GM19397 (cell line): ENCODE measurements around the gene PLEKHG5.
"Not testable (repeated sequence)": the region's sequence is repeated elsewhere in the genome, so short reads cannot be mapped to it uniquely, and the experiment has no call there.

Experiments
- ATAC-seq: cut with Tn5 transposase; IDR thresholded peaks from one replicate; pipeline ENCODE4 v1.9.1; 2021; ENCODE audit warnings: mild to moderate bottlenecking, moderate library complexity; ENCODE audit not compliant: unreplicated experiment

Gene PLEKHG5

DNA sequence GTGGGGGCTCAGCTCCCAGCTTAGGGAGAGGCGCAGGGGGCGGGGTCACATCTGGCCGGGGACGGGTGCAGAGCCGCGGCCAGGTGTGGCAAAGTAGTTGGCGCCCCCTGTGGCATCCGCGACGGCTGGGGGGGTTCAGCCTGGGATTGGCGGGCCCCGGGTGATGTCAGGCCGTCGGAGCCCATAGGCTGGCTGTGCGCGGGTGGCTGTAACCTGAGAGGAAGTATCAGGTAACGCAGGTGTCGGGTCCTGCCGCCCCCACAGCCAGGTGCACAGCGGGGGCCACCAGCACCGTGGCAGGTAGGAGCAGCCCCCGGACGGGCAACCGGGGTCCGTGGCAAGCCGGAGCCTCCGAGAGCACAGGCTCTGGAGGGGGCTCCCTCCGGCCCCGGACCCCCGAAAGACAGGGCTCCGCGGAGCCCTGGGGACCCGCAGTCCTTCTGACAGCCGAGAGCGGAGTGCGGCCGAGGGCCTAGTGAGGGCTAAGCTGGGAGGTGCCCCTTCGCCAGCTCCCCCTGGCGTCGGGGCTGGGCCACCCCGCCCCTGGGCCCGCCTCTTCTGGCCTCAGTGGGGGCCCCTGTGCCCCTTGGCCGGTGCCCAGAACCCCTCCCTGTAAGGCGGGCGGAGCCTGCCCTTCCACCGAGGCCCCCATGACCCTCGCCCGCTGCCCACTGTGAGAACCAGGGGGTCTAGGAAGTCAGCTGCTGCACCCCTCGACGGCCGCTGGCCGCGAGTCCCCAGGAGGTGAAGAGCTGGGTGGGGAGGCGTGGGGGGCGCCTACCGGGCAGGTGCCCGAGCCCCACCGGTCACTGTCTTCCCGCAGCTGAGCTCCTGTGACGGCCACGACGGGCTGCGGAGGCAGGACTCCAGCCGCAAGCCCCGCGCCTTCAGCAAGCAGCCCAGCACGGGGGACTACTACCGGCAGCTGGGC is 43.4 kb downstream of the PLEKHG5 start:
- ATAC-seq: no peak

DNA sequence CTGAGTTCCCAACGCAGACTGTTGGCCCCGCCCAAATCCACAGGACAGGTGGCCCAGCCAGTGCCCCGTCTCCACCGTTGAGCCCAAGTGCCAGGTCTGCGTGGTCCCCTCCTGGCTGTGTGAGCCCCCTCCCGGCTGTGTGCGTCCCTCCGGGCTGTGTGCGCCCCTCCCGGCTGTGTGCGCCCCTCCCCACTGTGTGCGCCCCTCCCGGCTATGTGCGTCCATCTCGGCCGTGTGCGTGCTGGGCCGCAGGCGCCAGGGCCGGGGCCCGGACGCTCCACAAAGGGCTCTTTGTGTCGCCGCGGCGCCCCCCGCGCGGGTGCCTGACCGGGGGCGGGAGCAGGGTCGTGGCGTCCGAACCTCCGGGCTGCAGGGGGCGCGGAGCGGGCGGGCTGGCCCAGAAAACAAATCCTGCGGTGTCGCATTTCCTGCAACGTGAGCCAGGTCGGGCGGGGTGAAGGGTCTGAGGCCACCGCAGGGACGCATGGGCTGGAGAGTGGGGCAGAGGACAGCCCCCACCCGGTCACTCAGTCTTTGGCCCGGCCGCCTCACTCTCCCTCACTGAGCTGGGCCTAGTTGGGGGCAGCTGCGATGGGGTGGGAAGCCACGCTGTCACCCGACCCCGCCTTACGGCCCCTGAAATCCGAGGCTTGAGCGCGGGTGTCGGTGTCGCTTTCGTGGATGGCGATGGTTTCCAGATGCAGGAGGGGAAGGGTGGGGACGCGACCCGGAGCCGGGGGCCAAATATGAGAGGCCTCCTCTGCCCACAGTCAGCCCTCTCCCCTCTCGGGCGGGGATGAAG is 44.2 kb downstream of the PLEKHG5 start:
- ATAC-seq: no peak

DNA sequence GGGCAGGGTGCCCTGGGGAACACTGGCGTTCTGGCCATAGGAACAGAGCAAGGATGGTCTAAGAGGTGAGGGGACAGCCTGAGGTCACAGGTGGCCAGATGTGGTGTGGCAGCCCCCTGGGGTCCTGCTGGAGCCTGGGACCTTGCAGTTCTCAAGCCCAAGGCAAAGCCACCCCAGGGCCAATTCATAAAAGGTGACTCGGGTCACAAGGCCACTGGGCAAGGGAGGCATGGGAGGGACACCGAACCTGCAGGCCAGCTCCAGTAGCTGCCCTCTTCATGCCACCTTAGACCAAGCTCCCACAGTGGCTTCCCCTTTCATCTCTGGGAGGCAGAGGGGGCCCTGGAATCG is 44.8 kb downstream of the PLEKHG5 start:
- ATAC-seq: no peak

- ATAC-seq: not testable (repeated sequence)
These were observed 45.5 kb downstream of the PLEKHG5 start for GRCh38 chr1:6445929-6446328.

DNA sequence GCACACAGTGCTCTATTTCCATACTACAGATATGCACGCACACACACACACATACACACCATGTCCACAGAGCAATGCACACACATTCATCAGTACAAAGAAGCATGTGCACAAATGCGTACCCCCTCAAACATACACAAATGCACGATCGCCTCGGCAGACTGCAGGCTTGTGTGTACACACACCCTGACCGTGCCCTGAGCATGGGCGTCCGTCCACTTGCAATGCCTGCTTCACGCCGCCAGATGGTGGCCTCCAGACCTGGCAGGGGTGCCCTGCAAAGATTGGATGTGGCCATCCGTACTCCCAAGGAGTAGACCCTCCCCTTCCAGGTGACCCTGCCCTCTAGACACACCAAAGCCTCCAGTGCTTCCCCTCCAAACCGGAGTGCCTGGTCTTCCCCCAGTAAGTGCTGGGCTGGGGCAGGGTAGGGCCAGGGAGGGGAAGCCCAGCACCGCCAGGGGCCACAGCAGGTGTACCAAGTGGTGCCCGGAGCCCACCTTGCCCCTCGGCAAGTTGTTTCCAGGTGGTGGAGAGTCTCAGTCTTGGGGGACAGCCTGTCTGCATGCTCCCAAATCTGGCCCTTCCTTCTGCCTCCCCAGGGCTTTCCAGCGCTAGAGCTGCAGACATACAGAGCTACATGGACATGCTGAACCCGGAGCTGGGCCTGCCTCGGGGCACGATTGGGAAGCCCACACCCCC is 46.3 kb downstream of the PLEKHG5 start:
- no peak for ATAC-seq

DNA sequence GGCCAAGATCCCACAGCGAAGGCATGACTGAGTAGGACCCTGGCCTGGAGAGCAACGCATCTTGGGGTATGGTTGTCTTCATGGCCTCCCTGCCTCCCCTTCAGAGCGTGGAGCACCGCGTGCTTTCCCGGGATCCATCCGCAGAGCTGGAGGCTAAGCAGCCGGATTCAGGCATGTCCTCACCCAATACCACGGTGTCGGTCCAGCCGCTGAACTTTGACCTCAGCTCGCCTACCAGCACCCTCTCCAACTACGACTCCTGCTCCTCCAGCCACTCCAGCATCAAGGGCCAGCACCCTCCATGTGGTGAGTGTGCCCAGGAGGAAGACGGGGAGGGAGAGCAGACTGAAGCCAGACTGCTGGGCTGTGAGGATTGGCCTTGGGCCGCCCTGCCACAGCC is 47.1 kb downstream of the PLEKHG5 start:
- no peak for ATAC-seq

- no peak for ATAC-seq
These were observed 47.9 kb downstream of the PLEKHG5 start for GRCh38 chr1:6443339-6444115.

GRCh38 chr1:6441586-6441985 is 49.9 kb downstream of the PLEKHG5 start:
- no peak for ATAC-seq

GRCh38 chr1:6440198-6441126 is 51.0 kb downstream of the PLEKHG5 start:
- ATAC-seq: no peak

- no peak for ATAC-seq
These were observed 53.4 kb downstream of the PLEKHG5 start for GRCh38 chr1:6438047-6438525.

DNA sequence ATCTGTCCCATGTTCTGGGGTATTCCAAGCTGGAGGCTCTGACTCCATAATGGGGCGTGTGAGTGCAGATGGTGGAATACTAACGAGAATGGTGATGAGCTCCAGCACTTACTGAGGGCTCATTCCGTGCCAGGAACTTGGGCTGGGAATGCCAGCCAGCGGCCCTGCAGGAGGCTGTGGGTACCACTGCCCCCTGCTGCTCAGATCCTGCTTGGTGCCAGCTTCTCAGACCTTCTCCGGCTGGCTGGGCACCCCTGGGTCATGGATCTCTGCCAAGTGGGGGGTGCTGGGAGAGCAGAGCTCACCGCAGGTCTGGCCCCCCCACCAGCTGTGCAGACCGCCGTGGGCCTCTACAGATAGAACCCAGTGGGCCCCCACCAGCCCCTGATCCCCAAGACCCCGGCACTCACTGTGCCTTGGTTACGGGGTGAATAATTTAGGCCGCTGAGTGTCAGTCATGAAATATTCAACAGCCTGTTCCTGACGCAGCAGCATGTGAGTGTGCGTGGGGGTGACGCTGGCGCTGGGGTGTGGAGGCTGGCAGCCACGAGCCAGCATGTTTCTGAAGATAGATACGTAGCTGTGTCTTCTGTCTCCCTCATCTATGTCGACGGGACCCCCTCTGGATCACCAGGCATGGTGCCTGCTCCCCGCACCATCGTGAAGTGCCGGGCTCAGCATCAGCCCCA is 54.3 kb downstream of the PLEKHG5 start:
- ATAC-seq: not testable (repeated sequence)

DNA sequence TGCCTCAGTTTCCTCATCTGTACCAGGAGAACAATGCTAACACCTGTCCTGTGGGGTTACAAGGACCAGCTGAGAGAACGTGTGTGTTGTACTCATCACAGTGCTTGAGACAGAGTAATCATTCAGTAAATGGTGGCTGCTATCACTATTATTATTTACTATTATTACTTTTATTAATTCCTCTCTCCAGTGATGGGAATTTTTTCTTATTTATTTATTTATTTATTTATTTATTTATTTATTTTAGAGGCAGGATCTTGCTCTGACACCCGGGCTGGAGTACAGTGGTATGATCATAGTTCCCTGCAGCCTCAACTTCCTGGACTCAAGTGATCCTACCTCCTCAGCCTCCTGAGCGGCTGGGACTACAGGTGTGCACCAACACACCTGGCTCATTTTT is 55.2 kb downstream of the PLEKHG5 start:
- ATAC-seq: not testable (repeated sequence)

DNA sequence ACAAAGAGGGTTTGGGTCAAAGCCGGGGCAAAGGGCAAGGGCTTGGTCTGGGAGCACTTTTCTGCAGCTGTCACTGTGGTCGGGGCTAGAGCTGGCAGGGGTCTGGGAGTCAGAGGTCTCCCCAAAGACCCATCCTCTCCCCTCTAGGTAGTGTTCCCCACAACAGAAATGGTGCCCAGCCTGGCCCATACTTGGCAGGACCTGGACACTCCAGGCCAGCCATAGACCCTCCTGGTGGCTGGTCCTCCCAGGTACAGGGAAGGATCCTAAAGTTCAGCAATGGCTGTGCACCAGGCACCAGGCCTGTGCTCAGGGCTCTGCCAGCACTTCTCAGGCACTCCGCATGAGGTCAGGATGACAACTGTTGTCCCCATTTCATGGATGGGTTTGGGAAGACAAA is 55.9 kb downstream of the PLEKHG5 start:
- ATAC-seq: no peak

DNA sequence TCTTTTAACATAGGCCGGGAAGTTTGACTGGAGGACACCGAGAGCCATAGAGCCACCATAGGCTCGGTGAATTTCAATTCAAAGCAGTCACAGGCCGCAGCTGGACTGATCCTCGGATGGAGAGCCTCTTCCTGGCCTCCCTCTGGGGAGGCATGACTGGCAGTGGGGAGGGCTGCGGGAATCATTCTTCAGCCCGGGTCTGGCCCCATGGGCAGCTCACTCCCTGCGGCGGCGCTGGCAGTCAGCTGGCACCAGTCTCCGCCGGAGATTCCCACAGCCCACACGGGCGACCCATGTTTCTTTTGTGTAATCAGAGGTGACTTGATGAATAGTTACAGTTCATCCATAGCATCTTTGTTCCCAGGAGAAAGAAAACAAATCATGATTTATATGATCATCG is 56.3 kb downstream of the PLEKHG5 start:
- no peak for ATAC-seq

DNA sequence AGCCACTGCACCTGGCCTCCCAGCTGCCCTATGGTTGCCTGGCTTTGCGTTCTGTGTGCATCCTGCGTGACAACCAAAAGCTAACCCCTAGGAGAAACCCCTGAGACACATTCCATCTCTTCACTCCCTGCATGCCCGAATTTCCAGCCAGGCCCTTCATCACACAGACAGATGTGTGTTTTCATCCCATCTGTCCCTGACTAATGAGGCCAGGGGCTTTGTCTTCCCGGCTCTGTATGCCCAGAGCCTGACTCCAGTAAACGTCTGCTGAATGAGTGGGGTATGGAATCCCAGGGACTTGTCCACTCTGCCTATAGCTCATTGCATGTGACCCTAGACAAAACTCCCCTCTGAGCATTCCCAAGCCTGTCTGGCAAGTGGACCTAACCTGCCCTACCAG is 57.3 kb downstream of the PLEKHG5 start:
- no peak for ATAC-seq

DNA sequence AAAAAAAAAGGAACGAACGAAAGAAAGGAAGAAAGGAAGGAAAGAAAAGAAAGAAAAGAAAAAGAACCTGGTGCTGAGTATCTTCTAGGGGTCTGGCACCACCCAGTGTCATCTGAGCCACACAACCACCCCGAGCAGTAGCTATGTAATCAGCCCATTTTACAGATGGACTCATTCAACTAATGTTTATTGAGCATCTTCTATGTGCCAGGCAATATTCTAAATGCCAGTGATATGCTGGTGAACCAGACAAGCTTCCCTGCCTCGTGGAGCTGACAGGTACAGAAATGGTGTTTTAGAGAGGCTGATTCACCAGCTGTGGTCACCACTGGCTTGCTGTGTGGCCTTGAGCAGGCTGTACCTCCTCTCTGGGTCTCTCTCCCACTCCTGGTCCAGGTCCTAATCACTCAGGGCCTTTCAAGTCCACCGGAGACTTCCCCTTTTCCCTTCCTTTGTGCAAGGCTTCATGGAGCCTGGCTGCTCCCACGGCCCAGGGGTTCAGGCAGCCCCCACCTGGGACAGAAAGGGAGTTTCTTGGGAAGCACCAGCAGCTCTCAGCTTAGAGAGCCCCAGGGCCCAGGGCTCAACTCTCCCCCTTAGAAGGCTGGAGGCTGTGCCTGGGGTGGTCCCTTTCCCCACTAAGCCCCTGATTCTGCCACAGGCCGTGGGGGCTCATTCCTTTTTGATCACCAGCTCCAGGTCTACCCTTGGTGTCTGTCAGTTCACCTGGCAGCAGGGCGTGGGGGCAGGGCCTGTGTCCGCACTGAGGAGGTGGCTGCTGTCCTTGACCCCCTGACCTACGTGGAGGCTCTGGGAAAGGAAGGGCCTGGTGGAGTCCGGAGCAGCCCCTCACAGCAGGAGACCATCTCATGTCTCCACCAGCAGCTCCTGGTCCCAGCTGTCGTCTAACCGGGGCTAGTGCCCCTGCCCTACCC is 59.6 kb downstream of the PLEKHG5 start:
- ATAC-seq: not testable (repeated sequence)

DNA sequence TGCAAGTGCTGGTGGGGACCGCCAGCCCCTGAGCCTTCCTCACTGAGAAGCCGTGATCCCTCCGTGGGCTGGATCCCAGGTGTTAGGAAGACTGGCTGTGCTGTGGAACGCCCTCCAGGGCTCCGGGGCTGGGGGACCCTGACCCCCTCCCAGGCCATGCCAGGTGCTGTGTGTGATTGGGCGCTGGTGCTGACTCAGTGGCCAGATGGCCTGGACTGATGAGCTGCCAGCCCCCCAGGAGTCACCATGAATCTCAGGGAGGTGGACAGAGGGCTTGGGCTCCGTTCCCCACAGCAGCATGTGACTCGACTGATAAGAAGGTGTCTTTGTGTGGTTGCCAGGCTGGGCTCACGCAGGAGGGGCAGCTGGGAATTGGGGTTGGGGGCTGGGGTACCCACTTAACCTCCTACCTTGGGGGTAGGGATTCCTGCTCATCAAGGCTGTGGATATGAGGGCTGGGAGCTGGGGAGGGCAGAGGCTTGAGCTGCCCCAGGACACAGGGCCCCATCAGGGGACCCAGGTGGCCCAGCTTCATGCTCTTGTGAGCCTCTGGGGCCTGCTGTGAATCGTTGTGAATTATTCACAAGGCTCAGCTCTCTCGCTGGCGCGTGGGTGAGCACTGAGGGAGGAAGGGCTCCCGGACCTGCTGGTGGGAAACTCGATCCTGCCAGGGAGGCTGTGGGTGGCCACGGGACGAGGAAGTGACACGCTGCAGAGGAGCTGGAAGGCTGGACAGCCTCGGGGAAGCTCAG is 61.6 kb downstream of the PLEKHG5 start:
- not testable (repeated sequence) for ATAC-seq
